Activated T-cell treated with anti-CD3 and anti-CD28 coated beads for 4 hours (primary cell): Measurements from ENCODE around the gene NUDT1.

Source experiments
- DNase-seq: peaks from one replicate; pipeline ENCODE4 v3.0.0-alpha.2; 2020

NUDT1 gene

GRCh38 chr7:2272031-2272430 lies 30.0 kb downstream of the NUDT1 start:
- DNase-seq = no peak

DNA sequence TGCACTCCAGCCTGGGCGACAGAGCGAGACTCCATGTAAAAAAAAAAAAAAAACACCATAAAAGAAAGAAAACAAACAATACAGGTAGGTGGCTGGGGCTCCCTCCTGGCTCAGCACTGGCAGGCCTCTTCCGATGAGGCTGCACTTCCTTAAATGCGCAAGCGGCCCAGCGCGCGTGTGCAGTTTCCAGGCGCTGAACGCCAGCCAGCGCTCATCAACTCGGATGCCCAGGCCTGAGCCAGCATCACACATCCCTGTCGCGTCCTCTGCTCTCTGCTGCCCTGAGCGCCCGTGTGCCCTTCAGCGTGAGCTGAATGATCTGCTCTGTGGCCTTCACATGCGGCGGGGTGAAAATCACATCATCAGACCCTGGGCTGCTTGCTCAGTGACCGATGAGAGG lies 31.8 kb downstream of the NUDT1 start:
- DNase-seq = no peak

DNA sequence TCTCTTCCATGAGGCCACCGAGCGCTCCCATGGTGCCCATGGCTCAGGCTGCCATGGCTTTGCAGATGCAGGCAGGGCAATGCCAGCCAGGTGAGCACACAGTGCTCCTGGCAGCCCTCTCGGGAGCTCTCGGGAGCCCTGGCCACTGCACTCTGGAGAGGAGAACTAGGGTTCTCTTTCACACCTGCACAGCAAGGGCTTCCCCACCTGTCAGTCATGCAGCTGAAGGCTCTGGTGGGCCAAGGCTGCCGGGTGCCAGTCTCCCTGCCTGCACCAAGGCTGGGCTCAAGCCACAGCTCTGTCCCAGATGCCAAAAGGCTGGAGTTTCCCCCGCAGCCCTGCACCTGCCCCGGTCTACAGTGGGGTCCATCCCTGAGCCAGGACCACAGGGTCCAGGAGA lies 32.6 kb downstream of the NUDT1 start:
- DNase-seq = no peak

- DNase-seq = no peak
Observed at GRCh38 chr7:2275101-2275500, 33.1 kb downstream of the NUDT1 start.

GRCh38 chr7:2276107-2276506 lies 34.1 kb downstream of the NUDT1 start:
- DNase-seq = no peak

DNA sequence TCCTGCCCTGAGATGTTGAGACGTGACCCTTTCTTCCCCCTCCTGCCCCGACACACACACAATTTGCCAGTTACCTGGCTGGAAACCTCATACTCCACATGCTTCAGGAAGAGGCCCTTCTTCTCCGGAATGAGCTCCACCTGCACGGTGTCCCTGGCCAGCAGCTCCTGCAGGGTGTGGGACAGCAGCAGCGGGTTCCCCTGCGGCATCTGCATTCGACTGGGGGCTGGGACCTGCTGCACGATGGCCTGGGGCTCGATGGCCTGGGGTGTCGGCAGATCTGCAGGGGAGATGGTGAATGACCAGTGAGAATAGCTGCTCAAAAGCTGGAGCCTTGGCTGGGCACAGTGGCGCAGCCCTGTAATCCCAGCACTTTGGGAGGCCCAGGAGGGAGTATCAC lies 36.0 kb downstream of the NUDT1 start:
- DNase-seq = no peak

DNA sequence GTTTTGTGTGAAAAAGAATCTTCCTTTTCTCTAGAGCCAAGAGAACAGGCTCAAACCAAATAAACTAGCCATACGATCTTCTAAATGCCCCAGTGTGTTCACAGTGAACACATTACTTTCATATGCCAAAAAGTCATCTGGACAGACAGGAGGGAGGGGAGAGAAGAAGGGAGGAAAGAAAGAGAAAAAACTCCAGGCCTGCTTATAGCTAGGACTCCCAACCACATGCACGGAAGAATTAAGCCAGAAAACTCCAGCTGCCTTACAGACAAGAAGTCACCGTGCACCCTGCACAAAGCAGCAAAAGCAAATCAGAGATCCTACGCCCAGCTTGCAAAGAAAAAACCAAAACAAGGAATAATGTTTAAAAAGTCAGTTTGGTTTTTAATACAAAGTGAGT lies 37.9 kb downstream of the NUDT1 start:
- DNase-seq = no peak

- no peak for DNase-seq
Observed at GRCh38 chr7:2280424-2280823, 38.4 kb downstream of the NUDT1 start.

- DNase-seq = no peak
Observed at GRCh38 chr7:2281541-2281940, 39.5 kb downstream of the NUDT1 start.

GRCh38 chr7:2282185-2282751 lies 40.2 kb downstream of the NUDT1 start:
- DNase-seq = no peak

GRCh38 chr7:2283074-2283473 lies 41.0 kb downstream of the NUDT1 start:
- DNase-seq = no peak

- no peak for DNase-seq
Observed at GRCh38 chr7:2287745-2288144, 45.7 kb downstream of the NUDT1 start.

GRCh38 chr7:2288503-2288902 lies 46.5 kb downstream of the NUDT1 start:
- DNase-seq = no peak

GRCh38 chr7:2289111-2289586 lies 47.1 kb downstream of the NUDT1 start:
- no peak for DNase-seq

DNA sequence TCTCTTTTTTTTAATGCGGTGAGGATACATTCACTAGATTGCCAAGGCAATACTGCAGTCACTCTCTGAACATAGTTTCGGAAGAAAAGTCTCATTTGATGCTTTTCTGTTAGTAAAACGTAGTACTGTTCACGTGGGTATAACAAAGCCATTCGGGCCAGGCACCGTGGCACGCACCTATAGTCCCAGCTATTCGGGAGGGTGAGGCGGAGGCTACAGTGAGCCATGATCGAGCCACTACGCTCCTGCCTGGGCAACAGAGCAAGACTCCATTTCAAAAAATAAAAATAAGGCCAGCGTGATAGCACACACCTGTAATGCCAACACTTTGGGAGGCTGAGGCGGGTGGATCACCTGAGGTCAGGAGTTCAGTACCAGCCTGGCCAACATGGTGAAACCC lies 47.6 kb downstream of the NUDT1 start:
- no peak for DNase-seq

DNA sequence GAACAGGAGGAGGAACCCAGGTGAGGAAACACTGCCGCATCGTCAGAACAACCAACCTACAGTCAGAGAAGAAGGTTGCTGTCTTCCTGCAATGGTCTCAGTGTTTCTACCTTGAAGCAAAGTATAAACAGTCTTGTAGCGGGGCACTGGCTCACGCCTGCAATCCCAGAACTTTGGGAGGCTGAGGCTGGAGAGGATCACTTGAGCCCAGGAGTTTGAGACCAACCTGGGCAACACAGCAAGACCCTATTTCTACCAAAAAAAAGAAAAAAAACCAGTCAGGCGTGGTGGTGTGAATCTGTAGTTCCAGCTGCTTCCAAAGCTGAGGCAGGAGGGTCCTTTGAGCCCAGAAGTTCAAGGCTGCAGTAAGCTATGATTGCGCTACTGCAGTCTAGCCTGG lies 48.9 kb downstream of the NUDT1 start:
- no peak for DNase-seq

GRCh38 chr7:2295936-2296620 lies 54.1 kb downstream of the NUDT1 start:
- no peak for DNase-seq

- no peak for DNase-seq
Observed at GRCh38 chr7:2296832-2297231, 54.8 kb downstream of the NUDT1 start.

GRCh38 chr7:2299131-2299829 lies 57.3 kb downstream of the NUDT1 start:
- peak; percentile 11 for DNase-seq

DNA sequence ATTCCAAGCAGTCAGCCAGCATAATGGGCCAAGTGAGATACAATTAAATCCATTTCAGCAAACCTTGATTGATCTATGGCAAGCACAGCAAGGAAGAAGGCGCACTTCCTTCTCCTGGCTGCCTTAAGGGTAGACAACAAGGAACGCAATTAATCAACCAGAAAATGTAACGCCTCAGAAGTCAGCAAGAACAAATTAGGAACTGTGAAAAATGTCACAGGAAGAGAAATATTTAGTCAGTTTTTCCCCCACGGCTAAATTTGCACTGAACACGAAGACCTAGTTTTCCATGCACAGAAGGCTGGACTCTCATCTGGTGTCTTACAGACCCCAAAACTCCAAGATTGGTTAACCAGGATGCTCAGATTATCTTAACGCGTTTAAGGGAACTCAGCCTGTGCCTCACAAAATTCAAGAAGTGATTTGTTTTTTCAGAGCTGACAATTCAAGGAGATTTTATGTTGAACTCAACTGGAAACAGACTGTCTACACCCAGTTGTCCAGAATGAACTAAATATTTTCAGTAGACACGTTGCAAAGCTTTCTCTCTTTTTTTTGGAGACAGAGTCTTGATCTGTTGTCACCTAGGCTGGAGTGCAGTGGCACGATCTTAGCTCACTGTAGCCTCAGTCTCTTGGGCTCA lies 58.0 kb downstream of the NUDT1 start:
- DNase-seq = no peak
